Fibroblast of lung (primary cell): ENCODE measurements around the gene SEC14L5.

Experiments used
- CTCF ChIP-seq, 2 donors: IDR thresholded peaks in 1 of 2; conservative IDR thresholded peaks in 1 of 2; 1 replicate in 1 of 2; 2 replicates in 1 of 2; pipeline ENCODE4 v1.5.1; 2011 to 2012; ENCODE audit warnings: low read length in 2 of 2, control low read depth in 1 of 2, inconsistent platforms in 1 of 2, low read depth in 1 of 2, mild to moderate bottlenecking in 1 of 2
- EZH2 ChIP-seq: IDR thresholded peaks from 2 replicates; pipeline ENCODE4 v1.5.1; 2012; ENCODE audit warnings: low read length, control low read depth, mild to moderate bottlenecking; ENCODE audit errors: missing control alignments

- TF ChIP-seq CTCF (conservative IDR thresholded peaks at IDR 0.05 in 1 of 2, IDR thresholded peaks at IDR 0.05 in 1 of 2; ENCODE audit: low read depth in 1 of 2, low read length in 2 of 2) (no peak), EZH2 (no peak)
Measured at GRCh38 chr16:5018793-5019192, 60.7 kb downstream of the SEC14L5 start.
